ENCODE data around the gene URM1. TPM values are rescaled to one million over a fixed set of nuclear protein-coding genes. Genes with fewer than 3 reads are reported as not detected.
"Not testable (repeated sequence)": the region's sequence is repeated elsewhere in the genome, so short reads cannot be mapped to it uniquely, and the experiment has no call there.

Gene URM1
- total RNA-seq = 51.6 TPM
- long read RNA-seq, transcript URM1-203 (5 exons, 2,650 nt) = major isoform, 18 of 28 reads
- long read RNA-seq, partial matches to known transcripts = 1 of 28 reads
- long read RNA-seq, other reads (novel, unspliced or antisense) = 6 of 28 reads

GRCh38 chr9:128370752-128371629 lies at the start of gene URM1:
TSS of gene URM1 (plus strand) at chr9:128371374. CDS start at chr9:128371381, 7 bp downstream.
- DNase-seq (peak; percentile 97), ATAC-seq (peak; percentile 98)
- intact Hi-C loops (cut with micrococcal nuclease) = no loop called here

- intact Hi-C loops (cut with micrococcal nuclease) = no loop called here
- ATAC-seq (no peak), DNase-seq (no peak)
Measured at GRCh38 chr9:128321879-128322403, 49.2 kb upstream of the URM1 start.

- DNase-seq = peak; percentile 95
- intact Hi-C loops (cut with micrococcal nuclease) = no loop called here
- ATAC-seq = peak; percentile 98
Measured at GRCh38 chr9:128322404-128323211, 48.6 kb upstream of the URM1 start, which contains the start of the genes COQ4 and TRUB2. TSS of gene COQ4 (plus strand) at chr9:128322839. CDS start at chr9:128322859, 20 bp downstream. TSS of gene TRUB2 (minus strand) at chr9:128322447. CDS start at chr9:128322408, 39 bp downstream.

GRCh38 chr9:128323212-128323730 lies 47.9 kb upstream of the URM1 start:
- intact Hi-C loops (cut with micrococcal nuclease) = no loop called here
- no peak for DNase-seq

GRCh38 chr9:128323791-128324190 lies 47.4 kb upstream of the URM1 start:
- intact Hi-C loops (cut with micrococcal nuclease) = no loop called here
- ATAC-seq = no peak
- no peak for DNase-seq

More at GRCh38 chr9:128323212-128323730, 47.9 kb upstream of the URM1 start:
- no peak for ATAC-seq

- ATAC-seq = no peak
- intact Hi-C loops (cut with micrococcal nuclease) = no loop called here
- DNase-seq = no peak
Measured at GRCh38 chr9:128324401-128324800, 46.8 kb upstream of the URM1 start.

GRCh38 chr9:128325629-128326028 lies 45.5 kb upstream of the URM1 start:
- ATAC-seq (no peak), DNase-seq (no peak)
- intact Hi-C loops (cut with micrococcal nuclease) = no loop called here

- no peak for DNase-seq
- intact Hi-C loops (cut with micrococcal nuclease) = no loop called here
- ATAC-seq = no peak
Measured at GRCh38 chr9:128333451-128333869, 37.7 kb upstream of the URM1 start.

GRCh38 chr9:128335161-128335560 lies 36.0 kb upstream of the URM1 start:
- intact Hi-C loops (cut with micrococcal nuclease) = no loop called here
- DNase-seq (no peak), ATAC-seq (no peak)

- intact Hi-C loops (cut with micrococcal nuclease) = no loop called here
- DNase-seq (no peak), ATAC-seq (no peak)
Measured at GRCh38 chr9:128335914-128336313, 35.3 kb upstream of the URM1 start.

- DNase-seq (no peak), ATAC-seq (no peak)
Measured at GRCh38 chr9:128337936-128338335, 33.2 kb upstream of the URM1 start.

GRCh38 chr9:128338852-128339614 lies 32.1 kb upstream of the URM1 start:
- DNase-seq; intact Hi-C loops (cut with micrococcal nuclease); ATAC-seq: not testable (repeated sequence)

More at GRCh38 chr9:128337936-128338335, 33.2 kb upstream of the URM1 start:
- intact Hi-C loops (cut with micrococcal nuclease) = no loop called here

- DNase-seq = peak; percentile 88
- ATAC-seq = peak; percentile 92
- intact Hi-C loops (cut with micrococcal nuclease) = no loop called here
Measured at GRCh38 chr9:128339761-128340690, 31.1 kb upstream of the URM1 start, which contains the start of gene SLC27A4. TSS of gene SLC27A4 (plus strand) at chr9:128340527. CDS start at chr9:128343133, 2,606 bp downstream.

- intact Hi-C loops (cut with micrococcal nuclease) = no loop called here
- ATAC-seq (peak; percentile 23), DNase-seq (no peak)
Measured at GRCh38 chr9:128340691-128341434, 30.3 kb upstream of the URM1 start.

GRCh38 chr9:128341435-128341849 lies 29.7 kb upstream of the URM1 start:
- ATAC-seq = peak; percentile 78
- intact Hi-C loops (cut with micrococcal nuclease) = no loop called here
- DNase-seq = peak; percentile 54

GRCh38 chr9:128342971-128343680 lies 28.0 kb upstream of the URM1 start:
- ATAC-seq (no peak), DNase-seq (no peak)
- intact Hi-C loops (cut with micrococcal nuclease) = no loop called here

All from left ventricle myocardium superior (tissue), 1 donor.